Gastrocnemius medialis (tissue), 4 donors: Measurements from ENCODE around the gene ADCY7. TPM values are rescaled to one million over a fixed set of nuclear protein-coding genes. Genes with fewer than 3 reads are reported as not detected.
A peak's percentile ranks its signal among the peaks of the same experiment; 100 is the strongest.

ENCODE experiments used
- ATAC-seq, 2 donors: fragments of 150-250 bp; one replicate each; pipeline ENCODE4 v1.9.1; 2016
- DNase-seq, 2 donors: peaks; one replicate each; pipeline ENCODE4 v3.0.0-alpha.2; 2019
- H3K27ac ChIP-seq, 4 donors: fragments of 200-600 bp; sonication (generic); 1 replicate in 1 of 4; 2 replicates in 3 of 4; pipeline ENCODE4 v1.5.1; 2016 to 2018; ENCODE audit warnings: mild to moderate bottlenecking in 2 of 4, moderate library complexity in 1 of 4
- H3K27me3 ChIP-seq, 3 donors: fragments of 200-600 bp; sonication (generic) in 2 of 3; 1 replicate in 1 of 3; 2 replicates in 2 of 3; pipeline versions ENCODE4 v1.5.1 to v1.6.0; 2016 to 2019; ENCODE audit warnings: mild to moderate bottlenecking in 1 of 3, moderate library complexity in 1 of 3
- H3K36me3 ChIP-seq, 2 donors: fragments of 200-600 bp; sonication (generic) in 1 of 2; one replicate each; pipeline ENCODE4 v1.5.1; 2017 to 2018
- H3K4me1 ChIP-seq, 2 donors: fragments of 200-600 bp; sonication (generic) in 1 of 2; one replicate each; pipeline ENCODE4 v1.5.1; 2016 to 2017; ENCODE audit warnings: mild to moderate bottlenecking in 2 of 2
- H3K4me3 ChIP-seq, 4 donors: fragments of 200-600 bp; sonication (generic) in 3 of 4; 1 replicate in 1 of 4; 2 replicates in 3 of 4; pipeline ENCODE4 v1.5.1; 2016 to 2019; ENCODE audit warnings: mild to moderate bottlenecking in 2 of 4
- H3K9me3 ChIP-seq, 3 donors: fragments of 200-600 bp; sonication (generic) in 2 of 3; 1 replicate in 1 of 3; 2 replicates in 2 of 3; pipeline ENCODE4 v1.5.1; 2016 to 2019
- CTCF ChIP-seq, 5 experiments: fragments of 450-650 bp in 3 of 5; fragments of 200-600 bp in 2 of 5; sonication (generic) in 2 of 5; IDR thresholded peaks in 4 of 5; conservative IDR thresholded peaks in 1 of 5; 1 replicate in 4 of 5; 2 replicates in 1 of 5; pipeline ENCODE4 v1.5.1; 2016 to 2019; ENCODE audit warnings: antibody characterized with exemption in 5 of 5, mild to moderate bottlenecking in 3 of 5, moderate library complexity in 3 of 5
- POLR2A ChIP-seq, 2 donors: fragments of 450-650 bp; IDR thresholded peaks; one replicate each; pipeline ENCODE4 v1.6.1; 2017; ENCODE audit warnings: antibody characterized with exemption in 2 of 2, mild to moderate bottlenecking in 2 of 2, moderate library complexity in 2 of 2
- in situ Hi-C, 4 donors: fragments of 200-750 bp; cut with MboI; loops; one replicate each; pipeline versions ENCODE4 v1.15.0 to v1.8.0; 2017; ENCODE audit warnings: low sequenced_read_pairs in 4 of 4
- intact Hi-C: fragments of 100-400 bp; cut with DNase I; formaldehyde crosslinking; loops from one replicate; pipeline ENCODE4 v1.15.1; 2023; ENCODE audit warnings: low total_unique reads
- total RNA-seq, 4 donors: library from RNA; depleted of rRNA; stranded (reverse); fragments of >200 nt; gene quantifications; one replicate each; pipeline versions ENCODE4 v1.1.0 to v1.2.3, GENCODE V29; 2016

Gene ADCY7
- total RNA-seq, 4 donors from 2014 or later = 0.90 to 7.3 (median 2.6) TPM

- TF ChIP-seq CTCF (IDR thresholded peaks at IDR 0.05 in 4 of 5, conservative IDR thresholded peaks at IDR 0.05 in 1 of 5) (no peak), POLR2A (IDR thresholded peaks at IDR 0.05) (no peak)
- ATAC-seq (no peak), DNase-seq (no peak)
- intact Hi-C loops = loop anchor here (2.0 to 5.0 kb wide), 2 partner anchors 139 to 327 kb away; partner anchors contain the start of gene CNEP1R1
- no peaks in the 10 kb centered on the region for H3K9me3 ChIP-seq
- H3K27me3 ChIP-seq = no peaks in the 10 kb centered on the region
- no peaks in the 10 kb centered on the region for H3K4me1 ChIP-seq
- no peak overlapping the region for H3K27ac ChIP-seq
- H3K4me3 ChIP-seq = no peak overlapping the region
- in situ Hi-C loops = loop anchor here (10.0 to 25.0 kb wide), 6 partner anchors 139 to 458 kb away; partner anchors contain the start of gene CNEP1R1 (in 2 of the 4)
- H3K36me3 ChIP-seq = peaks cover 0 to 50% of the 10 kb centered on the region in 2 donors
These were observed 87.7 kb downstream of the ADCY7 start for GRCh38 chr16:50354082-50354481.

GRCh38 chr16:50354629-50355456 is 88.5 kb downstream of the ADCY7 start:
- ATAC-seq = no peak
- peaks cover 0 to 44% of the 10 kb centered on the region in 2 donors for H3K36me3 ChIP-seq
- in situ Hi-C loops = loop anchor here (10.0 to 25.0 kb wide), 6 partner anchors 140 to 457 kb away; partner anchors contain the start of gene CNEP1R1 (in 2 of the 4)

GRCh38 chr16:50359626-50360025 is 93.3 kb downstream of the ADCY7 start:
- H3K27me3 ChIP-seq = no peaks in the 10 kb centered on the region
- no peak overlapping the region for H3K4me3 ChIP-seq
- intact Hi-C loops = loop anchor here (5.0 to 10.0 kb wide), 2 partner anchors 112 to 205 kb away; partner anchors contain the start of gene TENT4B
- H3K9me3 ChIP-seq = no peaks in the 10 kb centered on the region
- peaks cover 22 to 27% of the 10 kb centered on the region in 2 donors for H3K4me1 ChIP-seq
- in situ Hi-C loops = loop anchor here (10.0 to 25.0 kb wide), 9 partner anchors 145 to 453 kb away; partner anchors contain the start of genes CNEP1R1 (in 3 of the 4) and TENT4B (in 1 of the 4)
- TF ChIP-seq POLR2A (IDR thresholded peaks at IDR 0.05) (no peak), CTCF (IDR thresholded peaks at IDR 0.05 in 4 of 5, conservative IDR thresholded peaks at IDR 0.05 in 1 of 5) (no peak)
- ATAC-seq = no peak
- no peak for DNase-seq
- peaks cover 0 to 22% of the 10 kb centered on the region in 2 donors for H3K36me3 ChIP-seq
- H3K27ac ChIP-seq = no peak overlapping the region

More at GRCh38 chr16:50354629-50355456, 88.5 kb downstream of the ADCY7 start:
- no peak for DNase-seq
- H3K27ac ChIP-seq = no peak overlapping the region
- no peaks in the 10 kb centered on the region for H3K27me3 ChIP-seq
- intact Hi-C loops = loop anchor here (2.0 to 5.0 kb wide), 3 partner anchors 108 to 328 kb away; partner anchors contain the start of gene CNEP1R1
- H3K4me1 ChIP-seq = peaks cover 2 to 3% of the 10 kb centered on the region in 2 donors
- no peaks in the 10 kb centered on the region for H3K9me3 ChIP-seq
- no peak overlapping the region for H3K4me3 ChIP-seq
- no peak for TF ChIP-seq POLR2A (IDR thresholded peaks at IDR 0.05)
- TF ChIP-seq CTCF (IDR thresholded peaks at IDR 0.05 in 4 of 5, conservative IDR thresholded peaks at IDR 0.05 in 1 of 5) = peak in 4 of 5 experiments; percentile 35 to 67 (median 42)

- peaks cover 0 to 27% of the 10 kb centered on the region in 2 donors for H3K36me3 ChIP-seq
These were observed 93.9 kb downstream of the ADCY7 start for GRCh38 chr16:50360033-50360778.

More at GRCh38 chr16:50360033-50360778, 93.9 kb downstream of the ADCY7 start:
- TF ChIP-seq CTCF (IDR thresholded peaks at IDR 0.05 in 4 of 5, conservative IDR thresholded peaks at IDR 0.05 in 1 of 5) = no peak
- no peak for TF ChIP-seq POLR2A (IDR thresholded peaks at IDR 0.05)
- intact Hi-C loops (loop anchor here (10.0 kb wide), 1 partner anchor 205 kb away; the partner anchor contains the start of gene TENT4B), in situ Hi-C loops (loop anchor here (10.0 to 25.0 kb wide), 8 partner anchors 148 to 452 kb away; partner anchors contain the start of genes CNEP1R1 (in 2 of the 4) and TENT4B (in 1 of the 4))
- no peaks in the 10 kb centered on the region for H3K9me3 ChIP-seq
- H3K27ac ChIP-seq = peak overlapping the region; percentile 1 to 49 (median 31)
- ATAC-seq (peak in 1 of 2 donors; percentile 74), DNase-seq (no peak)
- no peaks in the 10 kb centered on the region for H3K27me3 ChIP-seq
- H3K4me1 ChIP-seq = peaks cover 22 to 27% of the 10 kb centered on the region in 2 donors
- no peak overlapping the region for H3K4me3 ChIP-seq
